HG03045 (cell line): Measurements from ENCODE around the gene MMP20.
A peak's percentile ranks its signal among the peaks of the same experiment; 100 is the strongest.

Experiments
- ATAC-seq: cut with Tn5 transposase; IDR thresholded peaks from one replicate; pipeline ENCODE4 v1.9.1; 2021; ENCODE audit warnings: mild to moderate bottlenecking, moderate library complexity; ENCODE audit not compliant: unreplicated experiment

Gene MMP20

DNA sequence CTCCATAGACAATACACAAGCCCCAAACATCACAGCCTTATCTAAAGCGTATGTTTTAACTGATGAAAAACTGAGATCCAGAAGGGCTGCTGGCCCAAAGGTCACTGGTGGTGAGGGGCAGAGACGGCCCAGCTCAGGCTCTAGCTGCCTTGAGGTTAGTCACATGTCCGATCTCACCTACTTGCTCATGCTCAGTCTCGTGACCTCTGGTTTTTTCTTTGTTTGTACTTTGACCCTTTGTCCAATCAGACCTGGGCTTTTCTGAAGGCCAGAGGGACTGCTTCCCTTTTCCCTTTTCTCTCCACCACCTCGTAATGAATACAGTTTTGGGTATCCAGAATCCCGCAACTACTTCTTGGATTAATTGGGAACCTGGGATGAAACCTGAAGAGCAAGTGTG lies 28.6 kb downstream of the MMP20 start:
- ATAC-seq: no peak

DNA sequence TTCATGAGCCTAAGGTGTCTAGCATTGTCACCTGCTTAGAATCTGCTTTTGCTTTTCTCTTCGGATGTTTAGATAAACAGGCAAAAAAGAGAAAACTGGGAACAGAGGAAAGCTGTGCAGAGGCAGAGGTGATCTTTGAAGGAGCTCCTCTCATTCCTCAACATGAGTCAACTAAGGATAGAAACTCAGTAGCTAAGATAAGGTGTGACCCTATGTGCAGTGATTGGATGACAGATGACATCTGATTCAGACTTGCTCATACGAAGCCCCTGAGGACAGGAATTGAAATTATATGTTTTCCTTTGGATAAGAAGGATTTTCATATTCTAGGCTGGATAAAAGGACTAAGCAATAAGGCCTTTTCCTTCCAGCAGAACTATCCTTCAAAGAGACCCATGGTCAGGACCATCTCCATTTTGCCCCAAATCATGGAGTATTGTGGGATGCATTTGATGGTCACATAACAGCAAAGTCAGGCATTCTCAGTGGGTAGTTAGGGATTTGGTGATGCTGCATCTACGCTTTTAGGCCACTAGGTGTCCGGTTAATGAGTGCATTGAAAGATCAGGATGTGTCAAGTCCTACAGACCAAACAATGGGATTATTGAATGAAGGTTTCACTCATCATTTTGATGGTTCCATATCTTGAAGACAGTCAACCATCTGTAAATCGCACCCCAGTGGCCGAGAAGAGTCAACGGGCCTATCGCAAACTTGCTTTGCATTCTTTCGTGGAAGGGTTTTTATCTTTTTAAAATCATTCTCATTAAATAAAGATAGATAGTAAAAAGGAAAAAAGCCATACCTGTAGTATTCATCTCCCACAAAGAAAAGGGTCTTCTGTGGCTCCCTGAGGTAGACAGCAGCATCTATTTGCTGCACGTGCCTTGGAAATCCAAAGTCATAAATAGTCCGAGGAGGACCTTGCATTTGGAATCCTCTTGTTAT lies 32.2 kb downstream of the MMP20 start:
- ATAC-seq: no peak

DNA sequence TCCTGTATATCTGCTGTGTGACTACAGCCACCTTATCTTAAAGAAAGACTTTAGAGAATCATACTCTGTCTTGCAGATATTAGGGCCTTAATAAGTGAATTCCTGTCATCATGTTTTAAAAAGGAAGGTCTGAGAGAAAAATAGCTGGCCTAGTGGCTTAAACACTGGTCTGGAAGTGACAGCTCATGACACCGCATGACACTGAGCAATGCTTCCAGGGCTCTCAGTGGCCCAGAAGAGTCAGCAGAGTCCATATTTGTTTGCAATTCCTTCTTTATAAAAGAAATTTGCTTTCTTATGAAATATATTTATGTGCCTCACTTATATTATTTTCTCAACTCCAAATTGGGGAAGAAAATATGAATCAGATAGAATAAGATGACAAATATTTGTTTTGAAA lies 33.0 kb downstream of the MMP20 start:
- ATAC-seq: no peak

DNA sequence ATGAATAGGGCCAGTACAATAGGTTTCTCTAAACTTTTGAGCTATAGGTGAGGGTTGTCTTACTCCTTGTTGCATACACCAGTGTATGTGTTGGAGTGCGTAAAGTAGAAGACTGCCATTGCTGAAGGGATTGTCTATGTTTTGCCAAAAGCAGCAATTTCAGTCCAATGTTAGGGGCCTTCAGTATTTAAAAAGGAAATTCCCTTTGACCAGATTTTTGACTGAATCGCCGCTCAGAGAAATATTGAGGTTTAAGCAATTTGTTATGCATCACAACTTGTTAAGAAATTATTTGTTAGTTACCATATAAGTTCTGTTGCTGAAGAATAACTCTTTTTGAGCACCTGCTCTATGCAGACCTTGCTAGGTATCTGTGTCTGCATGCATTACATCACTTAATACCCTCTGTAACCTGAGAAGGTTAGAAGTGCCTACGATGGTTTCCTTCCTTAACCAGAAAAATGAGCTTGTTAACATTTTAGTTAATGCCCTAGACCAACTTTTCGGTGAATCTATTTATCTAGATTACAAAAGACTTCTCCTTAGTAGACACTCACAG lies 33.9 kb downstream of the MMP20 start:
- ATAC-seq: no peak

DNA sequence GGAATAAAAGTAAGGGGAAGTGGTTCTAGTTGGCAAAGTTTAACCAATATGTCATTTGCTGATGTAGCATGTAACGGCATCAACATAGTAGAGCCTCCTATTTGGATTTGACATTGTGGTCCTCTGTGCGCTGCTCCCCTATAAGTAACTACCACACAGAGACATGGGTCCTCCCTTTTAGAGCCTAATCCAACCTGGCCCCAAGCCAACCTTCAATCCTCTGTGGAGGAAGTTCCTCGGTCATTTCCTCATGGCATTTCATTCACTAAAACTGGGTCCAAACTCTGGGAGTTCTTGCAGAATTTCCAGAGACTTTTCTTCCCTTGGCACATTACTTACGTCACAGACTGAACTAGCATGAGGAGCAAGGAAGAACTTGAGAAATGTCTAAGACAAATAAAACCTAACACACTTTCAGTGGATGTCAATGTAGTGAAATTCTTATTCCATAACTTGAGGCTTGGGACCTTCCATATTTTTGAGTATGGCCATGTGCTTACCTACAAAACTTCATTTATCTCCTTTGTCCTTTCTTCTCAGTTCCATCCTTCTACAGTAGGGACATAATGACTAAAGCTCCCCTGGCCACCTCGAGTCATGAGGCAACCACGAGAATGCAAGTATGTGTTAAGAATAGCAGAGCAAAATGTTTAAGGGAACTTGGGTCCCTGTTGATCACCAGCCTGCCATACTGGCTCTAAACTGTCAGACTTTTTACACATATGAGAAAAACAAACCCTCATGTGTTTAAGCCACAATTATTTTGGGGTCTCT lies 34.7 kb downstream of the MMP20 start:
- no peak for ATAC-seq

DNA sequence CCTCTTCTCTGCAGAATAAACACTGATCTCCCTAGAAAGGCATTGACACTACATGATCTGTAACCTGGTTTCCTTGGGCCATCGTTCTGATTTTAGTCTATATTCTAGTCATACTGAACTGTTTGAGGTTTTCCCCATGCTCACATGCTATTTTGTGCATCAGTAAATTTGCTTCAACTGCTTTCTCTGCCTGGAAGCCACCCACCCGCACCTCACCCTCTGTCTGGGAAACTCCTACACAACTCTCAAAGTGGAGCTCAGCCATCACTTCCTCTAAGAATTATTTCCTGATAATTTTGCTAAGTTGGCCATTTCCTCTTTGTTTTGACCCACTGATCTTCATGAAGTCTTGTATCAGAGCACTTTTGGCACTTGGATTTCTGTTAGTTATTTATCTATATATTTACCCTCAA lies 36.1 kb downstream of the MMP20 start:
- ATAC-seq: peak; percentile 65

DNA sequence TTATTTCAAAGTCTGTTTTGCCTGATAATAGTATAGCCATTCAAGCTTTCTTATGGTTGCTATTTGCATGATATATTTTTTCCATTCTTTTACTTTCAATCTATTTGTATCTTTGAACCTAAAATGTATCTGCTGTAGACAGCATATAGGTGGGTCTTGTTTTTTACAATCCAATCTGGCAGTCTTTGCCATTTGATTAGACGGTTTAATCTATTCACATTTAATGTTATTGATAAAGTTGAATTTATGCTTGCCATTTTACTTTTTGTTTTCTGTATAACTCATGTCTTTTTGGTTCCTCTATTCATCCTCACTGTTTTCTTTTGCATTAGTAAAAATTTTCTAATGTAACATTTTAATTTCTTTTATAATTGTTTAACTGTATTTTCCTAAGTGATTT lies 37.4 kb downstream of the MMP20 start:
- ATAC-seq: no peak

DNA sequence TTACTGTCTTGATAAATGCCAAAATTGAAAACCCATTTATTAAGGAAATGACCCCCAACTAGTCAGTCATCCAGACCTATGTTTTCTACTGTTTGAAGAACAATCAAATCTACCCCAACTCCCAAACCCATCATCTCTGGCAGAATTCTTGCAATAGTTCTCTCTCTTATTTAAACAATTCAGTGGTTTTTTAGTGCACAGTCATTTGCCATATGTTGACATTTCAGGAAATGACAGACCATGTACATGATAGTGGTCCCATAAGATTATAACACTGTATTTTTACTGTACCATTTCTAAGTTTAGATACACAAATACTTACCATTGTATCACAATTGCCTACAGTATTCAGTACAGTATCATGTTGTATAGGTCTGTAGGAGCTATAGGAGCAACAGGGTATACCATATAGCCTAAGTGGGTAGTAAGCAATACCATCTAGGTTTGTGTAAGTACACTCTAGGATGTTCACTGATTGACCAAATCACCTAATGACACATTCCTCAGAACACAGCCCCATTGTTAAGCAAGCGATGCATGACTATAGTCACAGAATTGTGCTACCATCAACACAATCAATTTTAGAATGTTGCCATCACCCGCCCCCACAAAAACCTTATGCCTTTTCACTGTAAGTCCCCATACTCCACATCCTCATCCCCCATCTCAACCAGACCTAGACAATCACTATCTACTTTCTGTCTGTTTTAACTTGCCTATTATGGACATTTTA lies 41.8 kb downstream of the MMP20 start:
- ATAC-seq: no peak

DNA sequence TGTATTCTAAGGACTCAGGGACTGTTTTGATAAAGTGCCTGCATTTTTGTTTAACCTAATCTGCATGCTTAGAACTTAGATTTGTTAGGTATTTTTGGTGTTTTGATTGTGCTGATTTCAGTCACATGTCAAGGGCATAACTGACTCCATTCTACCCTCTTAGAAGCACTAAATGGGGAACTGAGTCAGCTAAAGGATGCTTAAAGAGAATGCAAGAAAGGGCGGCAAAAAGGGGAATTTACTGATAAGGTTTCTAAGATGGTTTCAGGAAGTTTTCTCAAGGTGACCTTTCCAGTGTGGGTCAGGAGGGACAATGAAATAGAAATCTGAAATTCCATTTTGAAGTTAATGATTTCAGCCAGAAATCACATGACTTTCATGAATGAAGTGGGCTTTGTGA lies 43.0 kb downstream of the MMP20 start:
- no peak for ATAC-seq

DNA sequence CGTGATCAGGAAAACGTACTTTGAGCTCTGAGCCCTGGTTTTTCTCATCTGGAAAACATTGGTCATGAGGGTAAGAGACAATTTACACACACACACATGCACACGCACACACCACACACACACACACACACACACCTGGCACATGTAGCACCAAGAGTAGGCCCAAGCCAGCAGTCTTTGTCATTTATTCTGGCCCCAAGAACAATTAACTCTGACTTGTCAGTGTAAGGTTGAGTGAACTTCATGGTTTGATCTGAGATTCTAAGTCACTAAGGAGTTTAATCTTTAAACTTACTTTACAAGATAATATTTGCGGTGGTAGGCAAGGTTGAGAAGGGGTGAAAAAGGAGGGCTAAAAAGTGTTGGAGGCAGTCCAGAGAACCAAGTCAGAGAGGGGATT lies 44.1 kb downstream of the MMP20 start:
- no peak for ATAC-seq

DNA sequence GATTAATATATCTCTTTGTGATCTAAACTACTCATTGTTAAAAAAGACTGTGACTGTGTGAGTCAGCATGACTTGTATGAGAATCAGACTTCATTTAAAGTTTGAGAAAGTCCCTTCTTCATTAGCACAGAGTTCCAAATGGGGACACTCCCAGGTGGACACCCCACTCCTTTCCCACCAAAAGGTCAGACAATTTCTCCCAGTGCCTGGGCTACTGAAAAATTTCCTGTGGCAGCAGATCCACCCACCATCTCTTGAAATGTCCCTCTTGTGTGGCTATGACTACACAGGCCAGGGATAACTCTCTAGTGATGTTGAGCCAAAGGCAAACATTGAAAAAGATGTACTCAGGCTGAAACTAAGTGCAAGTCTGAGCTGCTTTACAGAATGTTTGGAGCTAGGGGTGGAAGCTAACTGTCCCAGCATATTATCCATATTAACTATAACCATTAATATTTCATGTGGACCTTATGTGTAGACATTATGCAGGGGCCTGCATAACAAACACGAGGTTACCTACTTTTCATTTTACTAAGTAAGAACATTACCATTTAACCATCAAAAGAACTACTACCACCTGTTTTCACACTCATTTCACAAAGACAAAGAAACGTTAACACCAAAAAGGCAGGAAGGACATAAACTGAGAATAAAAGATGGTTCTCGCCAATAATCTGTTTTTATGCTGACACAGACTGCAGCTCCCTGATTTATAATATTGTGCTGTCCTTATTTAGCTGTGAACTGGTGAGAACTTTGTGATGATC lies 44.8 kb downstream of the MMP20 start:
- peak; percentile 69 for ATAC-seq

DNA sequence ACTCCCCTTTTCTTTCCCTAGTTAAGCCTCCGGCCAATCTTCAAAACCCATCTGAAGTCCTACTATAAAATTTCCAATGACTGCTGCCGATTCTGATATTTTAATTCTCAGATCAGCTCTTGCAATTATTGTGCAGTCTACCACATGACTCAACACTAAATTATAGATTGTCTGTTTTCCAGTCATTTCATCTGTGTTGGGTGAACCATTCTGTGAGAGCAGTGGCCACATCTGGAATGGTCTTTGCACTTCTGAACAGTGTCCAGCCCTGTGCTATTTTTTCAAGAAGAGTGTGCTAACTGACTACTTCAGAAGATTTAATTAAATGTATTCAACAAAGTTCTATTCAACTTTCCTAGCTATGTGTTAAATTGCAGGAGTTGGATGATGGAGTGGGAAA lies 47.4 kb downstream of the MMP20 start:
- no peak for ATAC-seq

DNA sequence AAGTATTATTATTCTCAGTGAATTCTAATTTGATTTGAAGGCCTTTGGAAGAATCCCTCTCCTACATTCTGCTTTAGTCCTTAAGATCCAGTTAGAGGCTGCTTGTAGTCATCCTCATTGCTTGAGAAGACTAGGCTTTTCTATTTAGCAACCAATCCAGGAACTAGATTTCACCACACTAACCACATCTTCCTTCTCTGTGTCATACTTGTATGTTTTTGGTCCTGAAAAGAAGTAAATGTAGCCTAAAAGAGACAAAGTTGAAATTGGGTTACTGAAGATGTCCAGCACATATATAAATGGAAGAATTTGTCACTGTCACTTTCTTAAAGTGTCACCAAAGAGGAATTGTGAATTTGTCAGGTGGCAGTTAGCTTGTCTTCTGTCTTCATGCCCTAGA lies 48.0 kb downstream of the MMP20 start:
- no peak for ATAC-seq

DNA sequence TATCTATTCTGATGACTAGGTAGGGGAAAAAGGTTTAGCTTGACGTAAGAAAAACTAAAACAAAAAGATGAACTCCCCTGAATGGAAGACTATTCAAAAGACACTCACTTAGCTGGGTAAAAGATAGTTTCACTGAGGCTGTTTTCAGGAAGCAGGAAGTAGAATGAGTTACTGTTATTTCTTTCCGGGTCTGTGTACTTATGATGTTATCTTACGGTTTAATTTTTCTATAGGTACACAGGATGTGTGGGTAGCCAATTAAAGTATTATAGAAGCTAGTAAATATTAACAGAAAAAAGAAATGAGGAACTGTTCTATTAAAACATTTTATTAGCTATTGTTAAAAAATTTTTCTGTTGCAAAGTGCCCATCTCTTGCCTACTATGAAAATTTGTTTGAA lies 48.8 kb downstream of the MMP20 start:
- no peak for ATAC-seq

DNA sequence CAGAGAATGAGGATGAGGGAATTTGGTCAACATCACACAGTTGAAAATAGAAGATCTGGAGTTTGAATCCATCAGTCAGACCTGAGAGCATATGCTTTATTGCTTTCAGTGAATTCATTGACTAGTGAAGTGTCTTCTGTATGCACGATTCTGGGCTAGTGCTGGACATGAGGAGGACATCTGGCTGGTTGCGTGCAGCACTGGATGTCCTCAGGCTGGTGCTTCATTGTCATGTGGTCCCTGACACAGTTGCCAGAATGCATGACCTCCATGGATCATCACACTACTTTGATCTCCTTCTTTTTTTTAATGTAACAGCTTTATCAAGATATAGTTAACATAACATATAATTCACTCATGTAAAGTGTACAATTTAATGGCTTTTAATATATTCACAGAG lies 50.1 kb downstream of the MMP20 start:
- ATAC-seq: no peak

DNA sequence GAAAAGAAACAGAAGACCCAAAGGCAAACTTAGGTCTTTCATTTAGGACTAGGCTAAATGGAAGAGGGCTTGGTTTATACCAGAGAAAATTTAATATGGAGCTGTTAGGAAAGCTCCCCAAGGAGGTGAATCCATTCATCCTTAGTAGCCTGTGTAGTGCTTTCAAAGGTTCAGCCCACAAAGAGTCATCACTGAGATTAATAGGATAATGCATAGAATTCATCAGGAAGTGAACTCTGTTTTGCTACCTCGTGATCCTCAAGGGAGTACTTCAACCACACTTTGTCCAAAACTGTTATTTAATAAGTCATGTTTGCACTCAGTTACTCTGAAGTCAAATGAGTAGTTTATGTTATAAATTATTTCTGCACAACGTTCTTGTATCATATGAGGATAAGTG lies 51.3 kb downstream of the MMP20 start:
- ATAC-seq: no peak

DNA sequence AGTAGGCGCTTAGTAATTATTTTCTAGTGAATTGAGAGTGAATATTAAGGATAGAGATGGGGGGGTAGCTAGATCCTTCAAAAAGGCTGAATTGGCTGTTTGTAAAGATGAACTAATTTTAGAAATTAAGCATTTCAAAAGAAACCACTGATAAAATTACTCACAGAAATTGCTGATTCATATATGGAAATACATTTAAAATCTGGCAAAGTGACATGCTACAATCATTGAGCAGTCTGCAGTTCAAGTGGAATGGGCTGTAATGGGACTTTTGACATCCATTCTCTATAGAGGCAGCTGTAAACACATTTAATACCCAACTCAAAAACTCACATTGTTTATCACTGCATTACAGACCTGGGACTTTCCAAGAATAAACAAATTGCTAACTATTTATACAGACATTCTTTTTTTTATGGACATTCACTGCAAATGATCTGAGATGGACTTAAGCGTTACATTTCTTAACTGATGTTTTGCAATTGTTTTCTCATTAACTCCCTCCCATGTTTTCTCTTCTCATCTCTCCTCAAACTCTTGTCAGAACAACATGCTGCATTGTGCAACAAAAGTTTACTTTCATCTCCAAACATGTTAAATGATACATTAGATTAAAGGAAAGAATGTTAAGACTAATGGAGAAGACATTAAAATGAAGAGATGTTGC lies 52.4 kb downstream of the MMP20 start:
- ATAC-seq: no peak

DNA sequence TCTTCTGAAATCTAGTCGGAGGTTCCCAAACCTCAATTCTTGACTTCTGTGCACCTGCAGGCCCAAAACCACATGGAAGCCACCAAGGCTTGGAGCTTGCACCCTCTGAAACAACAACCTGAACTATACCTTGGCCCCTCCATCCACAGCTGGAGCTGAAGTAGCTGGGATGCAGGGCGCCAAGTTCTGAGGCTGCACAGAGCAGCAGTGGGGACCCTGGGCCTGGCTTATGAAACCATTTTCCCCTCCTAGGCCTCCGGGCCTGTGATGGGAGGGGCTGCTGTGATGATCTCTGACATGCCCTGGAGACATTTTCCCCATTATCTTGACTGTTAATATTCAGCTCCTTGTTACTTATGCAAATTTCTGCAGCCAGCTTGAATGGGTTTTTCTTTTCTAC lies 56.3 kb downstream of the MMP20 start:
- ATAC-seq: no peak

DNA sequence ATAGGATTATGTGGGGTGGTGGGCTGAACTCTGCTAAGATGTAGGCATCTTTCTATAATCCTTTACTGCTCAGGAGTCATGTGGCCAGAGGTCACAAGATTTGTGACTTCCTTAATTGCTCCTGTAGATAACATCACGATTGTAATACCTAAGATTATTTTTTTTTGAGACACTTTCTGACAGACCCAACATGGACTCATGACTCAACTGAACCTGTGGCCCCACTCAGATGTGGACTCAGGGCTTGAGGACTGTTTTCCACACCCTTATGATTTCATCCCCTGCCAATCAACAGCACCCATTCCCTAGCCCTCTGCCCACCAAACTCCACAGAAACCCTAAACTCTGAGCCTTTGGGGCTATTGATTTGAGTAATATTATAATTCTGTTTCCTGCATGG lies 59.0 kb downstream of the MMP20 start:
- no peak for ATAC-seq

DNA sequence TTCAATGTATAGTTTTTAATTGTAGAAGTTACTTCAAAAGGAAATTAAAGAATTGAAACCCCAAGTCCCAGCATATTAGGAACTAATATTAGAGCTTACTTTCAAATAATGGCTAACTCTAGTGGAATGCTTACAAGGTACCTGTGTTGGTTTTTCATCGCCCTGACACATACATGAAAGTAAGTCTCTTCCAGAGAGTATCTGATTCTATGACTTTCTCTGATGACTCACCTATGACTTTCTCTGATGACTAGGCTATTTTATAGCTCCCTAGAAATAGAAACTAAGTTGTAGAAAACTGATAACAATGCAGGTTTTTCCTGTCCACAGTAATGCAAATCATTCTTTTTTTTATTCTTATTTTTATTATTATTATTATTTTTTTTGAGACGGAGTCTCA lies 61.0 kb downstream of the MMP20 start:
- ATAC-seq: peak; percentile 63
